ENCODE data around the gene YTHDC1. TPM values are rescaled to one million over a fixed set of nuclear protein-coding genes. Genes with fewer than 3 reads are reported as not detected.

YTHDC1 gene
- total and polyA plus RNA-seq, 2 of the 4 experiments (the other 2 are of a cell fraction): 31.9 to 32.7 TPM

DNA sequence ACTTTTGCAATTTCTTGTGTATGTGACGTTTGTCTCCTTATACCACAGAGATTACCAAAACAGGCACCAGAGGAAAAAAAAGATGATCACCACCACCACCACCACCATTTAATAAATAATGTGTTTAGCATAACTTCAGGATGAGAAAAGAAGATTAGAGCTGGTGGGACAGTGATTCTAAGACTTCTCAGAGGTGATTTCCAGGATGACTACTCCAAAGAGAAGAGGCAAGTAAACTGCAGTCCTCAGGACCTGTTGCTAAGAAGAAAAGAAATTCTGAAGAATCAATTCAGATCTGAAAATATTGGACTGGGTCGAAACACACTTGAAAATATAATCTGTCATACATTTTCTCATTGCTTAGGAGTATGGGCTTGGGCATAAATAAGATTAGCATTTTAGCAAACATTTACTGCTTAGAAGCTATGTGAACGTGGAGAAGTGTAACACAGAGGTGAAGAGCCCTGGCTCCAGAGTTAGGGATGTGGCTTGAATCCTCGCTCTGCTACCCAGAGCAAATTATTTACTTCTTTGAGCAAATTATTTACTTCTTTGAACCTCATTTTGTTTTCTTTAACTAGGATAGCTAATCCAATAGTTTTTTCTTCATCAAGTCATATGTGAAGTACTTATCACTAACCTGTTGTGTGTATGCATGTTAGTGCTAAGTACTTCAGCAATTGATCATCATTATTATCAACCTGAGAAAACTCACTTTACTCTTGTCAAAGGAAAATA lies 10.5 kb upstream of the YTHDC1 start:
- Histone ChIP-seq H3K4me2 (ENCODE audit: low read depth, low read length) (no peak overlapping the region), H2BK20ac (ENCODE audit: low read depth, low read length) (peak overlapping the region; percentile 27; the same call in 1 of the 2 replicates), H3K27me3 (ENCODE audit: control insufficient read depth, insufficient read depth, low read length) (no peaks in the 10 kb centered on the region), H3K23ac (ENCODE audit: low read depth, low read length) (no peak overlapping the region), H3K9me3 (ENCODE audit: control insufficient read depth, insufficient read depth, low read length) (no peaks in the 10 kb centered on the region), H2AK9ac (replicated peaks; ENCODE audit: low read depth, low read length, poor library complexity) (no peak overlapping the region), H3K9me1 (ENCODE audit: insufficient read depth, low read length) (no peaks in the 10 kb centered on the region), H2BK120ac (ENCODE audit: low read depth, low read length) (peak overlapping the region; percentile 73), H3K9ac (ENCODE audit: low read depth, low read length) (no peak overlapping the region), H4K91ac (ENCODE audit: insufficient read depth, low read depth, low read length) (peak overlapping the region; percentile 34; the same call in 1 of the 2 replicates), H3K4me3 (ENCODE audit: insufficient read depth, low read depth, low read length) (no peak overlapping the region), H4K20me1 (ENCODE audit: insufficient read depth, low read length) (no peaks in the 10 kb centered on the region), H3K56ac (ENCODE audit: extremely low read depth, insufficient read depth, low read length) (no peak overlapping the region; the same call in 1 of the 2 replicates), H2BK5ac (ENCODE audit: low read depth, low read length, poor library complexity, severe bottlenecking) (peak overlapping the region; percentile 80), H3K14ac (replicated peaks; ENCODE audit: low read depth, low read length) (peak overlapping the region; percentile 49), H2AFZ (replicated peaks; ENCODE audit: low read length, poor library complexity) (no peak overlapping the region), H2AK5ac (ENCODE audit: low read depth, low read length) (no peak overlapping the region), H4K8ac (ENCODE audit: low read depth in 2 of 2, low read length in 2 of 2) (no peak overlapping the region), H3K79me1 (ENCODE audit: low read depth in 1 of 2, low read length in 2 of 2) (no peaks in the 10 kb centered on the region), H3K18ac (ENCODE audit: low read depth, low read length) (peak overlapping the region; percentile 26; the same call in 1 of the 2 replicates), H4K5ac (ENCODE audit: low read depth, low read length) (no peak overlapping the region; the same call in 1 of the 2 replicates), H3K27ac (ENCODE audit: insufficient read depth, low read length) (no peak overlapping the region), H3K36me3 (ENCODE audit: control insufficient read depth, insufficient read depth, low read length) (no peaks in the 10 kb centered on the region; the same call in 1 of the 2 replicates), H2BK15ac (ENCODE audit: low read depth, low read length) (no peak overlapping the region; the same call in 2 of the 3 replicates), H3K4ac (ENCODE audit: low read depth, low read length) (peak overlapping the region; percentile 30; the same call in 1 of the 2 replicates), H3K4me1 (ENCODE audit: control insufficient read depth, insufficient read depth, low read length) (peaks cover 6% of the 10 kb centered on the region)
- in situ Hi-C loops (cut with MboI; ENCODE audit: low sequenced_read_pairs) (no loop called here), intact Hi-C loops (cut with micrococcal nuclease) (no loop called here), dilution Hi-C loops (cut with HindIII; ENCODE audit: low sequenced_read_pairs, unreplicated experiment) (no loop called here)
- ChIA-PET CTCF (interaction anchor here (1.5 kb wide), 1 partner anchor 12 kb away, joined by 4 read pairs; no protein-coding TSS in a partner anchor), POLR2A (ENCODE audit: unreplicated experiment) (no interaction called here)
- no TSS peak for BruUV-seq (replicated peaks)
- DNase-seq: no peak
- TF ChIP-seq POLR2A (IDR thresholded peaks at IDR 0.05; ENCODE audit: low read depth, low read length) (no peak), FOS (IDR thresholded peaks at IDR 0.05; ENCODE audit: low read depth, low read length) (no peak)
- ATAC-seq (ENCODE audit: low read depth): no peak
- WGBS, 2 experiments (ENCODE audit: extremely low coverage in 2 of 2, insufficient read length in 1 of 2): no CpG with 5 or more reads among the region's 4 CpGs

All from IMR-90 (cell line).